GM19438 (cell line): ENCODE results near the gene TRUB1.
"Not testable (repeated sequence)": the region's sequence is repeated elsewhere in the genome, so short reads cannot be mapped to it uniquely, and the experiment has no call there.

ENCODE experiments used
- ATAC-seq: cut with Tn5 transposase; IDR thresholded peaks from one replicate; pipeline ENCODE4 v1.9.1; 2021; ENCODE audit warnings: low read depth; ENCODE audit not compliant: unreplicated experiment

Gene TRUB1

DNA sequence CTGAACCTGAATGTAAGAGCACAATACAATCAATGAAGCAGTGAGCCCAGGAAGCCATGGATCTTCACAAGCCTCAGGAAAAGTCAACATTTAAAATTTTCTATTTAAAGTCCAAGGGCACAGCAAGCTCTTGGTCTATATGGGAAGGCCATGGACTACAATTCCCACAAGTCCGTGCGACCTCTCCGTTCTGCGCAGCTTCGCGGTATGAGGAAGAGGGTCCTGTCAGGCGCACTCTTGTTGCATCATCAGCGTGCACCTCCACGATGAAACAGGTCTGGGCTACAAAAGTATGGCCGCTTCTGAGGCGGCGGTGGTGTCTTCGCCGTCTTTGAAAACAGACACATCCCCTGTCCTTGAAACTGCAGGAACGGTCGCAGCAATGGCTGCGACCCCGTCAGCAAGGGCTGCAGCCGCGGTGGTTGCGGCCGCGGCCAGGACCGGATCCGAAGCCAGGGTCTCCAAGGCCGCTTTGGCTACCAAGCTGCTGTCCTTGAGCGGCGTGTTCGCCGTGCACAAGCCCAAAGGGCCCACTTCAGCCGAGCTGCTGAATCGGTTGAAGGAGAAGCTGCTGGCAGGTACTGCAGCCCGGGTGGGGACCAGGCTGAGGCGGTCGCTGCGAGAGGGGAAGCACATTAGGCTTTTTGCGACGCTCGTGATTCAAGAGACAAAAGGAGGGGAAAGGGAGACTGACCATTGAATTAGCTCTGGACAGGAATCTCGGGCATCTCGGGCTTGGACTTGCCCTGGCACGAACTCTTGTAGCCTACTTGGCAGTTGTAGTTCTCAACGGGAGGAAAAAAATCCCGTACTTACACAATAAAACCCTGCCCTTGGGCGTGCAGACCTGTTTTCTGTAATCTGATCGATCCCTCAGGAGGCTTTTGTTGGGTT, at the start of gene TRUB1:
TSS of gene TRUB1 (plus strand) at position 234 of the 894 bp plus-strand sequence. CDS start at position 293, 59 bp downstream.
- peak; percentile 100 for ATAC-seq

DNA sequence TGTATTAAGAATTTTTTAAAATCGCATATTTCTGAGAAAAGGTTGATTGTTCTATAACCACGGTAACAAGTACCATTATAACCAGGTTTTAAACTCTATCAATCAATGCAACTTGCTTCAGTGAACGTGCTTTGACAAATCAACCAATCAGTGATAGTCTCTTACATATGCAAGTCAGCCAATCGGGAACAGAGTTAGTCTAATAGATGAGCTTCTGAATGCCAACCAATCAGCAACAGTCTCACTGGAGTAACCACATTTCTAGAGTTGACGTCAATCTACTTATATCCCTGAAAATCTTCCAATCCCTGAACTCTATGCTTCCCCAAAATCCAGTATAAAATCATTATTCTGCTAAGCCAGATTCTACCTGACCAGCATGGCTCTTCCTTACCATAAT, 44.7 kb upstream of the TRUB1 start:
- no peak for ATAC-seq

DNA sequence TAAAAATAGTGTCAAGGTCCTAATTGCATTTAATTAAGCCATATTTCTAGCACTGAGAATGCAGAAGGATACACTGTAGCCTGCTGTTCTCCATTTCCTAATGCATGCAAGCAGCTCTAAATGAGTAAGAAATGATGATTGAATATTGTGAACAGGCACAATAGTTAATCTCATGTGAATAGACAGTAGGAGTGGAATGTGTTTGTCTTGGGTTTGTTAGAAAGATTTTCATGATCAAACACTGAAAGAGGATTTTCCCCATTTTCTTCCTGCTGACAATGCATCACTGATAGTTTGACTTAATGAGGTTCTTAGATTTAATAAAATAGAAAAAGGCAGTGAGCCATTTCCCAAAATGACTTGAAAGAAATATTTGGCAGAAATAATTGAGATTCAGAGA, 43.1 kb upstream of the TRUB1 start:
- no peak for ATAC-seq

DNA sequence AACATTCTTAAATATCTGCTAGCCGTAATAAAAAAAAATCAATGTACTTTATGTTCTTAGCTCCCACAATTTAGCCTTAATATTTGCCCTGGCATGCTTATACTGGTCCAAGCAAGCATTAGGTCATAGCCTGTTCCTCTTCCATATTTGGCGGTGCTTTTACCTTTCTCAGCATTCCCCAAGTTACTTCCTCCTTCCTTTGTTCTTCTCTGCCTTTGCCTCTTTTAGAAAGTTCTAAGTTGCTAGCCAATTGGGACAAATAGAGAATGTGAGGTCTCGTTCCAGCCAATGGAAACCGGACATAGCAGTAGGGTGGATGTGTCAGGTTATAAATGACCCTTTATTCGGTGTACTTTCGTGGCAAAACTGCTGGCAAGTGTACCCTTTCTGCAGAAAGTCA, 41.0 kb upstream of the TRUB1 start:
- ATAC-seq: not testable (repeated sequence)

DNA sequence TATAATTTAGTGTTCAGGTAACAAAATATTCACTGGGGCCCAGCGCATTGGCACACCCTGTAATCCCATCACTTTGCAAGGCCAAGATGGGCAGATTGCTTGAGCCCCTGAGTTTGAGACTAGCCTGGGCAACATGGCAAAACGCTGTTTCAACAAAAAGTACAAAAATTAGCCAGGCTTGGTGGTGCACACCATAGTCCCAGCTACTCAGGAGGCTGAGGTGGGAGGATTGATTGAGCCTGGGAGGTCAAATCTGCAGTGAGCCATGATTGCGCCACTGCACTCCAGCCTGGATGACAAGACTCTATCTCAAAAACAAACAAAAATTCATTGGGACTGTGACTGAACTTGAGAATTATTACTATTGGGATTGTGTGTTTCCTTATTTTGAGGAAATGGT, 40.4 kb upstream of the TRUB1 start:
- no peak for ATAC-seq

DNA sequence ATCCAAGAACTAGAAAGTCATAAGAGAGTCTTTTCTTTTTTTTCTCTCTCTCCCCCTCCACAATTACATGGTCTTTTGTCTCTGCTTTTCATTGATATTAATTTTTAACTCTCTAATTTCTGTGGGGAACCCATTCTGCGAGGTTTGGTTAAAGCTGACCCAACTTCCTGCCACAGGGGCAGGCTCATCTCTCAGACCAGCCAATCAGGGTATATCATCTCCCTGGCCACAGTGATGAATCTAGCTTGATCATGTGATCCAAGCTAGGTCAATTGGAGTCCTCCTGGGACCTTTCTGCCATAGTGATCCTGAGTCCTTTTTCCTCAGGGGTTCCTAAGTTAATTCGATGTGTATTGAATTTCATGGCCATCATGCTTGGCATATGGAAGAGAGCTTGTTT, 38.0 kb upstream of the TRUB1 start:
- no peak for ATAC-seq

DNA sequence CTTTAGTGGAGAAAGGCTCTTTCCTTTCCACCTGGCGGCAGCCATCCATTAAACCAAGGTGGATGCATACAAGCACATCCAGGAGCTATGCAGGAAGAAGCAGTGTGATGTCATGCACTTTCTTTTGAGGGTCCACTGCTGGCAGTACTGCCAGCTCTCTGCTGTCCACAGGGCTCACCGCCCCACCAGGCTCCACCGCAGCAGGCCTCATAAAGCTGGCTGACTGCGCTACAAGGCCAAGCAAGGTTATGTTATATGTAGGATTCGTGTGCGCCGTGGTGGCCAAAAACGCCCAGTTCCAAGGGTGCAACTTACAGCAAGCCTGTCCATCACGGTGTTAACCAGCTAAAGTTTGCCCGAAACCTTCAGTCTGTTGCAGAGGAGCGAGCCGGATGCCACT, 37.3 kb upstream of the TRUB1 start:
- ATAC-seq: no peak

DNA sequence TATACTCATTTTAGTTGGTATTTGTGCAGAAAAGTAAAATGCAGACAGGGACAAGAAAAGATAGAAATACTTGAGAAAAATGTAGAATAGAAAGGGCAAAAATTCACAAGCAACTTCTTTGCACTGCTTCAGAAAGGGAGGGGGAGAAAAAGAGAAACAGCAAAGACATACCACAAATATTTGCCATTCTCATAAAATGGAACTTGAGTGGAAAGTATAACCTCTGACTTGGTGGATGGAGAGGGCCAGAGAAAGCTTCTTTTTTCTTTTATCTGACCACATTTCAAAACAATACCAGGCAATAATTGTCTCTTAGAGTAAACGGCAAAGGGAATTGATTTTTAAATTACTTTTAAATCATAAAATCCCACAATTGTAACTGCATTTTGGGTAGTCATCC, 35.8 kb upstream of the TRUB1 start:
- ATAC-seq: no peak

DNA sequence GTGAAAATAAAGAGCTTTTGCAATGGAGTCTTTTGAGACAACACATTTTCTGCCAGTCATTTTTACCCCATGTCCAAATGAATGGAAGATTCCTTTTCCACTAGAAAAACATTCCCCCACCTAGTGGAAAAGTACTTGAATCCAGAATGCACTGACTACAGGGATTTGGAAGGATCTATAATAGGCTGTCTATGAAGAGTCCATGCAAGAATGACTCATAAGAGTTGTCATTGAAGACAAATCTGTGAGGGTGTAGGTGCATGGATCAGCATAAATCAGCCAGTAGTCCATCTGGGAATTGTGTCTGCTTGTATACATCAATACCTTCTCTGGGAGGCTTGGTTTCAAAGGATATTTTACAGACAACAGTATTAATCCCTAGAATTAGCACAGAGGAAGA, 32.5 kb upstream of the TRUB1 start:
- ATAC-seq: no peak

DNA sequence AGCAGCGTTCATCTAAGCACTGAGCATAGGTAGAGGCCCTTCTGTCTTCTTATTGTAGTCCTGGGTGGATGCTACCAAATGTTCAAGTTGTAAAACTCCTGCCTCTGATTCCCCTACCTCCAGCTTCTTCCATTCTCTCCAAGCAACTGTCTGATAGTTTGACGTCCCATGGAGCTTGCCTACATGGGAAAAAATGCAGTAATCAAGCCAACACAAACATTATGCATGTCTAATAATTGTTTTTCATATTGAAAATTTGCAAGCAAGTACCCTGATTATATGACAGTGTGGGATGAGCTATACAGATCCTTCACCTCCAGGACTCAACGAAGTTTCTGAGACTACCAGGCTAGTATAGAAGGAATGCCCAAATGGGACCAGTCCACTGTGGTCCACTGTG, 31.0 kb upstream of the TRUB1 start:
- no peak for ATAC-seq

DNA sequence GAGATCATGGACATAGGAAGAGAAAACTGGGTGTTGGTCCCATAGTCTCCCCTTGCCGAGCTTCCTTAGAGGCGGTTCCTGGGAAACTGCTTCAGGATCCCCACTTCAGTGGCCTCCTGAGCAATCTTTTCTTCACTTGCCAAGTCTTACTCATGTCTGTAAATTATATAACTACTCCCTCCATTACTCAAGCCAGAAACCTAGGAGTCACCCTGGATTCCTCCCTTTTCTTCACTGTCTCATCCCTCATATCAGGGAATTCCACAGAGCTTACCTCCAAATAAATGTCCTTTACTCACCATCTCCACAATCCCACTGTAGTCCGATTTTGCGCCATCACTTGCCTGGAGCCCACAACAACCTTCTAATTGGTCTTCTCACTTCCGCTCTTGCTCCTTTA, 29.1 kb upstream of the TRUB1 start:
- no peak for ATAC-seq

DNA sequence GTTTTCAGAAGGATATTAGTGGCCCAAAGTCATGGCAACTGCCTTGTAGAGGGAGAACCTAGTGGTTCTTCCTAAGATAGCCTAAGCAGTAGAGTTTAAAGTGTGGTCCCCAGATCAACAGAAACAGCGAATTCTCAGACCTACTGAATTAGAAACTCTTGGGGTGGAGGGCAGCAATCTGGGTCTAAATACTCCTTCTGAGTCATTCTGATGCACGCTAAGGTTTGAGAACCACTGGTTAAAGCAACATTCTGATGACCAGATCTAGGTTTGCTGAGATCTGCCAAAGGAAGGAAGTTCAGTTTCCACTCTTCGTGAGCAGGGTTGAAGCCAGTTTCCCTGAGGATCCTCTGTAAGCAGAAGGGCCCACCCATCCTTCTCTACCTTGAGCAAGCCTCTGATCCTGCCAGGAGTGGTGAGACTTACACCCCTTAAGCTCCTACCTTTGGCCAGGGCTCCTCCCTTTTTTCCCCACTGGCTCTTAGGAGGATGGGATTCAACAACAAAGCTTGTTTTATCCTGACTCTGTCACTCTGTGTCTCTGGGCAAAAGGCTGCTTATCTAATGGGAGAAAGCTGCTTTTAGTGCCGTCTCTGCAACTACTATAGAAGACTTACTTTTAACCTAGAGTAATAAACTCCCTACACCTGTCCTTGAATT, 26.8 kb upstream of the TRUB1 start:
- ATAC-seq: peak; percentile 69

DNA sequence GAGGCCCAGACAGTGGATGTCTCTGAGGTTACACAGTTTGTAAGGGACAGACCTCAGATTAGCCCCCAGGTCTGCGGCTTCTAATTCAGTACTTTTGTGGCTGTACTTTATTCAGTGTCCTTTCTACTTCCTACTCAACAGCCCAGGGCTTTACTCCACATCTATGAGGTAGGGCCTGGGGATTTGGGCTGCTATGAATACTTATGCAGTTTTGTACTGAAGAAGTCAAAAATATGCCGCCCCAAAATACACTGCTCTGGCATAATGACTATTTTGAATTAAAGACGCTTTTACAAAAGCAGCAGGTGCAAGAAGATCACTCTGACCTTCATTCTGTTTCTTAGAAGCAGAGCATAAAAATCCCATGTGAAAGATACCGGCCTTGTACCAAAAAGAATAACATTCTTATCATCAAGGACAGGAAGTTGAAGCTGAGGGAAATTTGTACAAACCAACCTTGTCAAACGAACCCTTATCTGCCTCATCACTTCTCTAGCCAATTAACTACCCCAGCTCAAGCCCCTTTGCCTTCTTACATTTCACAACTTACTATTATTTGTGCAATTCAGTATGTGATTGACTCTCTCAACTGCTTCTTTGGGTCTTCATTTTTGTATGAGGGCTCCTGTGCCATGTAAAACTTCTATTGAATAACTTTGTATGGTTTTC, 26.1 kb upstream of the TRUB1 start:
- ATAC-seq: no peak

DNA sequence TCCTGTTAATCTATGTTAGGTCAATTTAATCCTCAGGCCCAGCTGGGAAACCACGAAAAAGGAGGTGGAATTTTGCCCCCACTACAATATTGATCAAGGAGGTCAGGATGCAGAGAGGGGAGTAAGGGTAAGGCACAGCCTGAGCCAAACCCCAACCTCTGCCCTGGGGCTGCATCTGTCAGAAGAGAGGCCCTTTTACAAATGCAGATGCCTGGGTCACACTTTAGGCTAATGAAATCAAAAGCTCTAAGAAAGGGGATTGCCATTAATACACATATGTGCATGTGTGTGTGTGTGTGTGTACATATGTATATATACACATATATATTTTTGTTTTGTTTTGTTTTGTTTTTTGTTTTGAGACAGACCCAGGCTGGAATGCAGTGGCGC, 25.5 kb upstream of the TRUB1 start:
- no peak for ATAC-seq

DNA sequence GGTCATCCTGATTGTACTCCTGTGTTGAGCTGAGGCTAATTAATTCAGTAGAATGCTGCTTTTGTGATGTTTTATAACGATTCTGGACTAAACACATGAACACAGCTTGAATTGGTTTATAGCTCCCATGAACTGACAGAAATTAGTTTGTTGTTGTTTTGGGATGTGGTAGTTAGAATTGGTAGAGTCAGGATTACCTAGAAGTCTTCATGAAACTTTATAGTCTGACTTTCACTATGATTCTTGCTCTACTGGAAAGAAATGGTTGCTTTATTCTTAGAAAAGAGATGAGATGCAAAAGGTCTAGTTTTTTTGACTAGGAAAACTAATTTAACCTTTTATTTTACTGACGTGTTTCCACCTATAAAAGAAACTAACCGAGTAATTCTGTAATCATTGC, 23.4 kb upstream of the TRUB1 start:
- no peak for ATAC-seq

DNA sequence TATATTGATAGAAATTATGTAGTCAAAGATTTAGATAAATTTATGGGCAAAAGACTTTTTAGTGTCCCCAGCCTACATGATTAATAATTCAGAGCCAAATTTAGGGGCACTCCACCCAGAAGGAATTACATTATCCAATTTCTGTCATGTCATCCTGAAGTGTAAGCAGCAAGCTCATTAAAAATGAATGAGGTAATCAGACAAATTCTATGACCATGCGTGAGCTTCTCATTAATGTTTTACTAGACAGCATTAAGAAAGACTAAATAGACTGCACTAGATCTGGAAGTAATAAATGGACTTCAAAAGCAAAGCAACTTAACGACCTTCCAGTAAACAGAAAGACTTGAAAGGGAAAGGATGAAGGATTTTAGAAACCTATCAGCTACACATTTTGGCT, 22.7 kb upstream of the TRUB1 start:
- no peak for ATAC-seq

DNA sequence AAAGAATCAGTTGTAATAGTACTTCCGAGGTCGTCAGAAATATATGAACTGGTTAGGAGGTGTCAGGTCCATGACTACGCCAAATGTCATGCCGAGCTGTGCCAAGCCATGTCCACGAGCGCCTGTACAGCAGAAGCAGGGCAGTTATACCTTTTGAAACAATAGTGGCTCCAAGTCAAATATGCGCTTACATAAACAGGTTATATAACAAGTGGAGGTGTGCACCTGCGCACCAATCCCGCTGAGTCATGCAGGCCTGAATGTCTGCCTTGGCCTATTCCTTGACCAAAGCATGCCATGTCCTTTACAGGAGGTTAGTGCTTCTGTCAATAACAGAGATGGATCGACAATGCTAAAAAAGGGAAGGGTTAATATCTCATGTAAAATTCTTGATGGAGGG, 21.3 kb upstream of the TRUB1 start:
- ATAC-seq: no peak

DNA sequence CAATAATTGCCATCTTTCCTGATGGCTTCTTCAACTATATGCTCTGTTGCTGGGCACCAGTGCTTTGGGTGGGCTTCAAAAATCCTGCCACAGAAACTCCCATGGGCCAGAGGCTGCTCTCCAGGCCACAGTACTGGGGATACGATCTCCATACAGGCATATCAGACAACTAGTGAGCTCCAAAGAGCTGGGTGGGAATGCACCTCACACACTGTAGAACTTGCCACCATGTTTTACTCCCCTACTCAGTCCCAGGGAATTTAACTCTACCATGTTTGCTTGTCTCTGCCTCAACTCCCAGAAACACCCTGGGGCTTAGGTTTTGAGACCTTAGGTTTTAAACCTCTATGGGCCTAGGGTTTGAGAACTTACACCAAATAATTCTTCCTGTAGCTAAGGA, 20.5 kb upstream of the TRUB1 start:
- ATAC-seq: no peak

DNA sequence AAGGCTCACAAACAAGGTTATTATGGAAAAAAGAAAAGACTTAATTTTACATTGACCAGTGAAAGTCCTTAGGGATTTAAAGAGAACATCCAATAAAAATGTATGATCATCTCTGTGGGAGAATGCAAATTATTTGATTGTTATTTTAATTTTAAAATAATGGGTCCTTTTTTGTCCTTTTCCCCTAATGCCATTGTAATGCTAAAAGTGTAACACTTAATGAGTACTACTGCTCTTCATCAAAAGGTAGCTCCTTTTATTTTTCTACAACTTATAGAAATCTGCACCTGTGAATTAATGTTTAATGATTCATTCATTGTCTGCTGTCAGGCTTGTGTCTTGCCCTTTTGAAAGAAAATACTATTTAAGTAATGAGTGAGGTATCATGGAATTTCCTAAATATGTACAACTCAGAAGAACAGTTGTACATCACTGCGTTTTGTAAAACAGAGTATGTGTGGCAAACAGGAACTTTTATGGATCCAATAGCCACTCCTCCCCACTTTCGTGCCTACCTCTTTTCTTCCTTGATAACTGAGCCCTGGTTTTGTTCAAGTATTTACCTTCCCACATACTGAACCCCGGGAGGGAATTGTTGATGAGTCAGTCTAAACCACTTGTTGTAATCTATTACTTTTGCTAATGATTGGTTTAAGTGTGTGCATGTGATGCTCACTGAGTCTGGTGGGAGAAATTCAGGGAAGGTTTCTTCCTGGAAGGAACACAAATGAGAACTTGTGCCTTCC, 19.9 kb upstream of the TRUB1 start:
- no peak for ATAC-seq

DNA sequence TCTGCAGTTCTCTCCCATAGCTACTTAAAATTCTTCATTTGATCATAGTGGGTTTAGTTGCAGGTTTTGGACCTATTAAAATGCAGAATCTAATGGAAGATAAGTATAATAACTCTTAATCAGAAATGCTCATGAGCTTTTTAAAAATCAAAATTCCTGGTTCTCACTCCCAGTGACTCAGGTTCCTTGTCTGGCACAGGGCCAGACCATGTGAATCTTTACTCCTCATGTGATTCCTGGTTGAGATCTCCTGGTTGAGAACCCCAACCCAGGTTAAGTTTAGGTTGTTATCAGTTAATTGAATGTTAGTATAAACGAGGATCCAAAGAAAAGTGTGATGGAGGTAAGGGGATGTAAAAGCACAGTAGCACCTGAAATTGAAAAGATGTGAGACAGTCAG, 17.5 kb upstream of the TRUB1 start:
- no peak for ATAC-seq

DNA sequence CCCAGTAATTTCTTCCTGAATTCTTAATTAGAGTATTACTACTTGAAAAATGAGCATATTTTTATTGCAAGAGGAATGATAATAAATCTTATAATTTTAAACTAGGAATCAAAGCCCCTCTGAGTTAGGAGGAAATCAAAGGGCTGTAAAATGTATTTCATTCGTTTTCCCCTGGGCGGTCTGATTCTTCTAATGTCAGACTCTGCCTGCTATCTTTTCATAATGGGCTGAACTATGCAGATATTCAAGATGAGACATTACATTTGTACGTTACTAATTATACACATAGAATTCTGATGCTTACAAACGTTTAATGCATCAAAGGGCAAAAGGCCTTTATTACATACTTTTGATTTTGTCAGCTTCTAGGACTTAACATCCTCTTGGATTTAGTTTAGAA, 16.0 kb upstream of the TRUB1 start:
- ATAC-seq: no peak
